ENCODE data around the gene MVB12B. TPM values are rescaled to one million over a fixed set of nuclear protein-coding genes. Genes with fewer than 3 reads are reported as not detected.

MVB12B gene
- total and polyA plus RNA-seq, 4 experiments from 2014 or later: 0.30 to 6.5 (median 4.9) TPM

DNA sequence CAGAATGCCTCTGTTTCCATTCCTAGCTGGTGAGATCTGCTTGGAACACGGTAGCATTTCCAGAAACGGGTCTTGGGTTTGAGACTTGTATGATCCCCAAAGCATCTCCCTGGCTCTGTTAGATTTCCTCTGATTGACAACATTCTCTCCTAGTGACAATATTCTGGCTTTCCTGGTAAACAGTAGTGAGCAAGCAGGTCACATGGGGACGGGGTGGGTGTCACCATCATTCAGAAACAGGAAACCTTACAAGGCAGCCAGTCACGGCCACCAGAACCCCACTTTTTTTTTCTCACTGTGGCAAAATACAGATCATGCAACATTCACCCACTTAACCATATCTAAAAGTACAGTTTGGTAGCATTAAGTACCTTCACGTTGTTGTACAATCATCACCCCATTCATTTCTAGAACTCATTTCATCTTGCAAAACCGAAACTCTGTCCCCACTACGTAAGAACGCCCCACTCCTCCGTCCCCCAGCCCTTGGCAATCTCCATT is 197.0 kb downstream of the MVB12B start:
- CTCF ChIA-PET (ENCODE audit: partially characterized antibody): interaction anchor here (1.3 to 2.2 kb wide), 3 partner anchors 9 to 23 kb away, joined by 3 to 9 read pairs (median 6); no protein-coding TSS in a partner anchor
- Histone ChIP-seq H3K36me3 (ENCODE audit: insufficient read depth, low read length) (no peaks in the 10 kb centered on the region), H3K9me3 (ENCODE audit: control insufficient read depth in 1 of 2, low read length in 2 of 2) (no peaks in the 10 kb centered on the region), H3K4me3 (ENCODE audit: low read length in 2 of 2) (peak overlapping the region; percentile 21 to 26), H3K27ac (ENCODE audit: low read depth, low read length) (no peak overlapping the region), H3K4me1 (ENCODE audit: insufficient read depth, low read length) (peaks cover 13% of the 10 kb centered on the region), H3K27me3 (ENCODE audit: insufficient read depth, low read length) (no peaks in the 10 kb centered on the region)
- H3K27ac Mint-ChIP-seq: peak overlapping the region; percentile 14 to 86 (median 68)
- H3K9me3 Mint-ChIP-seq: peaks cover 0 to 1% (median 0%) of the 10 kb centered on the region in 8 donors
- no peaks in the 10 kb centered on the region for H3K36me3 Mint-ChIP-seq
- peak; percentile 37 to 64 (median 48) for DNase-seq
- peak overlapping the region; percentile 77 to 91 (median 88) for H3K4me3 Mint-ChIP-seq
- H3K4me1 Mint-ChIP-seq: peaks cover 15 to 36% (median 24%) of the 10 kb centered on the region in 4 donors
- peaks cover 0 to 5% of the 10 kb centered on the region in 2 donors for H3K27me3 Mint-ChIP-seq
- intact Hi-C loops (cut with micrococcal nuclease): no loop called here
- POLR2A ChIA-PET (ENCODE audit: partially characterized antibody): no interaction called here

- H3K27me3 Mint-ChIP-seq: peaks cover 0 to 5% of the 10 kb centered on the region in 2 donors
- H3K4me1 Mint-ChIP-seq: peaks cover 12 to 27% (median 19%) of the 10 kb centered on the region in 4 donors
- H3K27ac ChIP-seq (ENCODE audit: low read depth, low read length): no peak overlapping the region
- H3K27me3 ChIP-seq (ENCODE audit: insufficient read depth, low read length): no peaks in the 10 kb centered on the region
- peaks cover 0 to 1% (median 0%) of the 10 kb centered on the region in 8 donors for H3K9me3 Mint-ChIP-seq
- H3K4me1 ChIP-seq (ENCODE audit: insufficient read depth, low read length): peaks cover 13% of the 10 kb centered on the region
- H3K36me3 ChIP-seq (ENCODE audit: insufficient read depth, low read length): no peaks in the 10 kb centered on the region
- CTCF ChIA-PET (ENCODE audit: partially characterized antibody): interaction anchor here (0.7 to 3.0 kb wide), 5 partner anchors 10 to 31 kb away, joined by 3 to 14 read pairs (median 6); no protein-coding TSS in a partner anchor
- H3K27ac Mint-ChIP-seq: peak overlapping the region in 5 of 7 donors; percentile 5 to 75 (median 66)
- H3K36me3 Mint-ChIP-seq: no peaks in the 10 kb centered on the region
- POLR2A ChIA-PET (ENCODE audit: partially characterized antibody): interaction anchor here (0.5 to 2.1 kb wide), 4 partner anchors 8 to 1233 kb away, joined by 3 to 6 read pairs (median 4); no protein-coding TSS in a partner anchor
- H3K4me3 ChIP-seq (ENCODE audit: low read length in 2 of 2): peak overlapping the region; percentile 21 to 26
- no peaks in the 10 kb centered on the region for H3K9me3 ChIP-seq (ENCODE audit: control insufficient read depth in 1 of 2, low read length in 2 of 2)
- intact Hi-C loops (cut with micrococcal nuclease): no loop called here
- peak overlapping the region; percentile 77 to 91 (median 88) for H3K4me3 Mint-ChIP-seq
- DNase-seq: no peak
Measured at GRCh38 chr9:126524353-126525077, 197.9 kb downstream of the MVB12B start.

DNA sequence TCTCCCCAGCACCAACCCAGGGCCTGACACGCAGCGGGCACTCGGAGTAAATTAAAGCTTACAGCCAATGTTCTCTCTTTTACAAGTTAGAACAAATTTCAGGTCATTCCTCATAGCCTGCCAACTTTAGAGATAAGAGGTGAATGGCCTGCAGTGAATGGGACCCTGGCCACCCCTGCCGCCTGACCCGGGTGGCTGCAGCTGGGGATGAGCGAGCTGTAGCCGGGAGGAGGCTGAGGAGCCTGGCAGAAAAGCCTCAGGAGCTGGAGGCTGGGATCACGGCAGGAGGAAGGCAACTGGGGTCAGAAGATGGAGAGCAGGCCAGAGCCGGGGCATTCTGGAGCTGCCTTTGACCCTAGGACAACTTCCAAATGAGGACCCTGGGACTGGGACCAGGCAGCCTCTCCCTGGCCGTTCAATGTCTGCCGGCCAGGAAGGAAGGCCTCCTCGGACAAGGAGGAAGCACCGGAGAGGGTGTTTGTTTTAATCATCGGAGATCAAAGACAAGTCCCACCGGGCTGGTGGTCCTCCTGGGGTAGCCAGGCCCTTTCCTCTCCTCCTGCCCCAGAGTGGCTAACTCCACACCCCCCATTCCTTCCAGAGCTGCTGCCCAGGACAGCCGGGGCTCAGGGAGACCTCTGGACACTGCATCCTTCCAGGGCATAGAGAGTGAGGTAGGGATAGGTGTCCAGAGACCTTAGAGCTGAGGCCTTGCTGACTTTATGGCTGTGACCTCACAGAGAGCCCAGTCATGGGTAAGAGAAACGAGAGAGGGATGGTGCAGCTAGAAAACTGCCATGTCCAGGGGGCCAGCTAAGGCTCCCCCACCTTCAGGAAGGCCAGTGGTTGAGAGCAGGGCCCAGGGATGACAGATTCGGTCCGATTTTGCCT is 199.8 kb downstream of the MVB12B start:
- Mint-ChIP-seq H3K4me3 (no peak overlapping the region), H3K36me3 (no peaks in the 10 kb centered on the region), H3K27me3 (peaks cover 0 to 5% of the 10 kb centered on the region in 2 donors), H3K9me3 (no peaks in the 10 kb centered on the region), H3K4me1 (peaks cover 12 to 24% (median 16%) of the 10 kb centered on the region in 4 donors), H3K27ac (no peak overlapping the region)
- CTCF ChIA-PET (ENCODE audit: partially characterized antibody): interaction anchor here (1.1 to 3.0 kb wide), 4 partner anchors 9 to 29 kb away, joined by 3 to 14 read pairs (median 6); no protein-coding TSS in a partner anchor
- no peak for DNase-seq
- Histone ChIP-seq H3K27ac (ENCODE audit: low read depth, low read length) (no peak overlapping the region), H3K27me3 (ENCODE audit: insufficient read depth, low read length) (no peaks in the 10 kb centered on the region), H3K36me3 (ENCODE audit: insufficient read depth, low read length) (no peaks in the 10 kb centered on the region), H3K4me3 (ENCODE audit: low read length in 2 of 2) (no peak overlapping the region), H3K4me1 (ENCODE audit: insufficient read depth, low read length) (peaks cover 13% of the 10 kb centered on the region), H3K9me3 (ENCODE audit: control insufficient read depth in 1 of 2, low read length in 2 of 2) (no peaks in the 10 kb centered on the region)
- intact Hi-C loops (cut with micrococcal nuclease): no loop called here
- POLR2A ChIA-PET (ENCODE audit: partially characterized antibody): interaction anchor here (0.9 to 2.1 kb wide), 2 partner anchors 12 to 13 kb away, joined by 4 to 6 read pairs; no protein-coding TSS in a partner anchor

- Histone ChIP-seq H3K9me3 (ENCODE audit: control insufficient read depth in 1 of 2, low read length in 2 of 2) (no peaks in the 10 kb centered on the region), H3K36me3 (ENCODE audit: insufficient read depth, low read length) (no peaks in the 10 kb centered on the region), H3K4me1 (ENCODE audit: insufficient read depth, low read length) (peaks cover 13% of the 10 kb centered on the region), H3K27me3 (ENCODE audit: insufficient read depth, low read length) (no peaks in the 10 kb centered on the region), H3K27ac (ENCODE audit: low read depth, low read length) (no peak overlapping the region), H3K4me3 (ENCODE audit: low read length in 2 of 2) (no peak overlapping the region)
- intact Hi-C loops (cut with micrococcal nuclease): no loop called here
- Mint-ChIP-seq H3K27me3 (peaks cover 0 to 5% of the 10 kb centered on the region in 2 donors), H3K36me3 (no peaks in the 10 kb centered on the region), H3K4me3 (no peak overlapping the region), H3K27ac (peak overlapping the region in 2 of 7 donors; percentile 49 to 50), H3K9me3 (no peaks in the 10 kb centered on the region), H3K4me1 (peaks cover 12 to 21% (median 16%) of the 10 kb centered on the region in 4 donors)
- ChIA-PET CTCF (ENCODE audit: partially characterized antibody) (interaction anchor here (1.1 to 3.0 kb wide), 2 partner anchors 10 to 29 kb away, joined by 3 to 14 read pairs; no protein-coding TSS in a partner anchor), POLR2A (ENCODE audit: partially characterized antibody) (no interaction called here)
- DNase-seq: no peak
Measured at GRCh38 chr9:126527109-126527825, 200.6 kb downstream of the MVB12B start.

- H3K9me3 Mint-ChIP-seq: no peaks in the 10 kb centered on the region
- no peak overlapping the region for H3K27ac ChIP-seq (ENCODE audit: low read depth, low read length)
- ChIA-PET CTCF (ENCODE audit: partially characterized antibody) (interaction anchor here (1.0 kb wide), 1 partner anchor 11 kb away, joined by 3 read pairs; no protein-coding TSS in a partner anchor), POLR2A (ENCODE audit: partially characterized antibody) (no interaction called here)
- H3K27me3 Mint-ChIP-seq: peaks cover 0 to 3% of the 10 kb centered on the region in 2 donors
- DNase-seq: no peak
- H3K27me3 ChIP-seq (ENCODE audit: insufficient read depth, low read length): no peaks in the 10 kb centered on the region
- no peak overlapping the region for H3K4me3 Mint-ChIP-seq
- peak overlapping the region in 1 of 7 donors; percentile 55 for H3K27ac Mint-ChIP-seq
- no peaks in the 10 kb centered on the region for H3K36me3 ChIP-seq (ENCODE audit: insufficient read depth, low read length)
- no peaks in the 10 kb centered on the region for H3K9me3 ChIP-seq (ENCODE audit: control insufficient read depth in 1 of 2, low read length in 2 of 2)
- peaks cover 10 to 13% (median 12%) of the 10 kb centered on the region in 4 donors for H3K4me1 Mint-ChIP-seq
- H3K4me1 ChIP-seq (ENCODE audit: insufficient read depth, low read length): peaks cover 13% of the 10 kb centered on the region
- intact Hi-C loops (cut with micrococcal nuclease): no loop called here
- H3K36me3 Mint-ChIP-seq: no peaks in the 10 kb centered on the region
- H3K4me3 ChIP-seq (ENCODE audit: low read length in 2 of 2): no peak overlapping the region
Measured at GRCh38 chr9:126528111-126528510, 201.5 kb downstream of the MVB12B start.

GRCh38 chr9:126528915-126529314 is 202.3 kb downstream of the MVB12B start:
- peaks cover 5% of the 10 kb centered on the region for H3K4me1 ChIP-seq (ENCODE audit: insufficient read depth, low read length)
- peaks cover 3 to 5% (median 4%) of the 10 kb centered on the region in 4 donors for H3K4me1 Mint-ChIP-seq
- intact Hi-C loops (cut with micrococcal nuclease): no loop called here
- H3K27ac Mint-ChIP-seq: no peak overlapping the region
- H3K27me3 Mint-ChIP-seq: peaks cover 0 to 2% of the 10 kb centered on the region in 2 donors
- H3K4me3 ChIP-seq (ENCODE audit: low read length in 2 of 2): no peak overlapping the region
- H3K9me3 Mint-ChIP-seq: no peaks in the 10 kb centered on the region
- ChIA-PET POLR2A (ENCODE audit: partially characterized antibody) (no interaction called here), CTCF (ENCODE audit: partially characterized antibody) (interaction anchor here (1.0 kb wide), 1 partner anchor 12 kb away, joined by 3 read pairs; no protein-coding TSS in a partner anchor)
- H3K9me3 ChIP-seq (ENCODE audit: control insufficient read depth in 1 of 2, low read length in 2 of 2): no peaks in the 10 kb centered on the region
- H3K36me3 Mint-ChIP-seq: no peaks in the 10 kb centered on the region
- no peaks in the 10 kb centered on the region for H3K36me3 ChIP-seq (ENCODE audit: insufficient read depth, low read length)
- no peak overlapping the region for H3K4me3 Mint-ChIP-seq
- H3K27ac ChIP-seq (ENCODE audit: low read depth, low read length): no peak overlapping the region
- H3K27me3 ChIP-seq (ENCODE audit: insufficient read depth, low read length): no peaks in the 10 kb centered on the region
- no peak for DNase-seq
